Measurements from ENCODE around the gene FHL1.
"Not testable (repeated sequence)": the region's sequence is repeated elsewhere in the genome, so short reads cannot be mapped to it uniquely, and the experiment has no call there.

FHL1 gene

GRCh38 chrX:136215559-136215958 is 68.2 kb downstream of the FHL1 start:
- no peak overlapping the region for H3K4me3 ChIP-seq (ENCODE audit: low read length in 2 of 2)
- H3K9ac ChIP-seq (ENCODE audit: low read length in 2 of 2) = no peak overlapping the region
- peaks cover 0 to 9% of the 10 kb centered on the region in 2 donors for H3K27me3 ChIP-seq (ENCODE audit: control insufficient read depth in 1 of 2, insufficient read depth in 2 of 2, low read length in 2 of 2)
- no peak overlapping the region for H3K27ac ChIP-seq (ENCODE audit: low read length)
- peaks cover 9 to 14% of the 10 kb centered on the region in 2 donors for H3K36me3 ChIP-seq (ENCODE audit: control insufficient read depth in 2 of 2, insufficient read depth in 2 of 2, low read length in 2 of 2)
- no peaks in the 10 kb centered on the region for H3K9me3 ChIP-seq (ENCODE audit: control insufficient read depth in 2 of 2, low read length in 2 of 2)
- peaks cover 16% of the 10 kb centered on the region for H3K4me1 ChIP-seq (ENCODE audit: control insufficient read depth, insufficient read depth, low read length)

GRCh38 chrX:136219893-136220292 is 72.6 kb downstream of the FHL1 start:
- Histone ChIP-seq H3K36me3 (ENCODE audit: control insufficient read depth in 2 of 2, insufficient read depth in 2 of 2, low read length in 2 of 2) (peaks cover 23 to 26% of the 10 kb centered on the region in 2 donors), H3K4me3 (ENCODE audit: low read length in 2 of 2) (no peak overlapping the region), H3K4me1 (ENCODE audit: control insufficient read depth, insufficient read depth, low read length) (no peaks in the 10 kb centered on the region), H3K27me3 (ENCODE audit: control insufficient read depth in 1 of 2, insufficient read depth in 2 of 2, low read length in 2 of 2) (peaks cover 0 to 2% of the 10 kb centered on the region in 2 donors), H3K9ac (ENCODE audit: low read length in 2 of 2) (no peak overlapping the region), H3K9me3 (ENCODE audit: control insufficient read depth in 2 of 2, low read length in 2 of 2) (no peaks in the 10 kb centered on the region), H3K27ac (ENCODE audit: low read length) (no peak overlapping the region)

DNA sequence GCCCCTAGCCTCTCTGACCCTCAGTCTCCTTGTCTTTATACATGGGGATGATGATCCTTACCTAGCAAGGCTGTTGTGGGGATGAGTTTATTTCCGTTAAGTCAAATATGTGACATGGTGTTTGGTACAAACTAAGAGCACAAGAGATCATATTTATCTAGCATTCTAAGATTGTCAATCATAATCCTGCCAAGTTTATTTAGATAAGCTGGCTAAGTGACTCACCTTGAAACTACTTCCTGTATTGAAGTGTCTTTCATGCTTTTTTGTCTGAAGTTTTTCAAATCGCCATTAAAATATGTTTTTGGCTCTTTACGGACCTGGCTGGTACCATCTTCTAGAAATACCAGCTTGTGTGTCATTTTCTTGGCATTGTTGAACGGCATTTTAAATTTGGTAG is 73.2 kb downstream of the FHL1 start:
- Histone ChIP-seq H3K9ac (ENCODE audit: low read length in 2 of 2) (no peak overlapping the region), H3K9me3 (ENCODE audit: control insufficient read depth in 2 of 2, low read length in 2 of 2) (no peaks in the 10 kb centered on the region), H3K36me3 (ENCODE audit: control insufficient read depth in 2 of 2, insufficient read depth in 2 of 2, low read length in 2 of 2) (peaks cover 24 to 28% of the 10 kb centered on the region in 2 donors), H3K4me3 (ENCODE audit: low read length in 2 of 2) (no peak overlapping the region), H3K4me1 (ENCODE audit: control insufficient read depth, insufficient read depth, low read length) (no peaks in the 10 kb centered on the region), H3K27me3 (ENCODE audit: control insufficient read depth in 1 of 2, insufficient read depth in 2 of 2, low read length in 2 of 2) (peaks cover 0 to 2% of the 10 kb centered on the region in 2 donors), H3K27ac (ENCODE audit: low read length) (no peak overlapping the region)

GRCh38 chrX:136220951-136221350 is 73.6 kb downstream of the FHL1 start:
- no peaks in the 10 kb centered on the region for H3K27me3 ChIP-seq (ENCODE audit: control insufficient read depth in 1 of 2, insufficient read depth in 2 of 2, low read length in 2 of 2)
- no peak overlapping the region for H3K9ac ChIP-seq (ENCODE audit: low read length in 2 of 2)
- no peaks in the 10 kb centered on the region for H3K9me3 ChIP-seq (ENCODE audit: control insufficient read depth in 2 of 2, low read length in 2 of 2)
- H3K36me3 ChIP-seq (ENCODE audit: control insufficient read depth in 2 of 2, insufficient read depth in 2 of 2, low read length in 2 of 2) = peaks cover 27 to 29% of the 10 kb centered on the region in 2 donors
- no peak overlapping the region for H3K27ac ChIP-seq (ENCODE audit: low read length)
- H3K4me1 ChIP-seq (ENCODE audit: control insufficient read depth, insufficient read depth, low read length) = no peaks in the 10 kb centered on the region
- H3K4me3 ChIP-seq (ENCODE audit: low read length in 2 of 2) = no peak overlapping the region

- Histone ChIP-seq H3K4me1 (ENCODE audit: control insufficient read depth, insufficient read depth, low read length) (no peaks in the 10 kb centered on the region), H3K9me3 (ENCODE audit: control insufficient read depth in 2 of 2, low read length in 2 of 2) (no peaks in the 10 kb centered on the region), H3K4me3 (ENCODE audit: low read length in 2 of 2) (no peak overlapping the region), H3K9ac (ENCODE audit: low read length in 2 of 2) (no peak overlapping the region), H3K27me3 (ENCODE audit: control insufficient read depth in 1 of 2, insufficient read depth in 2 of 2, low read length in 2 of 2) (no peaks in the 10 kb centered on the region), H3K36me3 (ENCODE audit: control insufficient read depth in 2 of 2, insufficient read depth in 2 of 2, low read length in 2 of 2) (peaks cover 27 to 32% of the 10 kb centered on the region in 2 donors), H3K27ac (ENCODE audit: low read length) (no peak overlapping the region)
These were observed 74.6 kb downstream of the FHL1 start for GRCh38 chrX:136221851-136222513.

GRCh38 chrX:136227074-136227473 is 79.7 kb downstream of the FHL1 start:
- Histone ChIP-seq H3K9ac (ENCODE audit: low read length in 2 of 2) (no peak overlapping the region), H3K4me1 (ENCODE audit: control insufficient read depth, insufficient read depth, low read length) (no peaks in the 10 kb centered on the region), H3K36me3 (ENCODE audit: control insufficient read depth in 2 of 2, insufficient read depth in 2 of 2, low read length in 2 of 2) (peaks cover 15 to 18% of the 10 kb centered on the region in 2 donors), H3K27me3 (ENCODE audit: control insufficient read depth in 1 of 2, insufficient read depth in 2 of 2, low read length in 2 of 2) (peaks cover 0 to 5% of the 10 kb centered on the region in 2 donors), H3K9me3 (ENCODE audit: control insufficient read depth in 2 of 2, low read length in 2 of 2) (no peaks in the 10 kb centered on the region), H3K27ac (ENCODE audit: low read length) (no peak overlapping the region), H3K4me3 (ENCODE audit: low read length in 2 of 2) (no peak overlapping the region)

DNA sequence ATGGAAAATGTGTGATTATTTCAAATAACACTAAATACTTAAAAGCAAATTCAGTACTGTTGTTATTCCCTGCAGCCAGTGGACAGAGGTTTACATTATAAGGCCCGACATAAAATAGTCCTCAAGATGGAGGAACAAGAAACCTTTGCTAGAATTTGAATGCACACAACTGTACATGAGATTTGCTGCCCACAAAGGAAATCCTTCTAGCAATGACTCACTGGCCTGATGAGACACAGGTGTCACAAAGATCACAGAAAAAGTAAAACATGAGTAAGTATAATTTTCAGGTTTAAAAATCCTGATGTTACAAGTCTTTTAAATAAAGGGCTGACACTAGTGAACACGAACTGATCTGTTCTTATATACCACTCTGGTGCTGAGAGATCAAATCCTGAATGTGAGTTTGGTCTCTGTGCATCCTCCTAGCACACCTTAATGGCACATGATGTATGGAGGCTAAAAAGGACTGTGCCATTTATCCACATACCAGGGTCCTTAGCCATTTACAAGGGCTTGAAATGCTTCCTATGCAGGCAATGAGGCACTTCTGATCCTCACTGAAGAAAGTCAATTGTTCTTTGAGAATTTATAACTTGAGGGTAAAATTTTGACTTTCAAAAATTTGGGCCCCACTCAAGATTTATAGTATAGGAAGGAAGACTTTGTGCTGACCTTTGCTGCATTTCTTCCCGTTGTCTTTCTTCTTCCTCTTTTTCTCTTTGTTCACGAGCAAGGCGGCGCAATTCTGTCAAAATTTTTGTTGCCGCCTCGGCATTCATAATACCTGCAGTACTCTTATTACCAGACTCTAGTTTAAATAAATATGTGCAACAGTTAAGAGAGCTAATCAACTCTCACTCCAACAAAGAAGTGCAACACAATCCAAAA is 80.9 kb downstream of the FHL1 start:
- no peak overlapping the region for H3K27ac ChIP-seq (ENCODE audit: low read length)
- no peaks in the 10 kb centered on the region for H3K9me3 ChIP-seq (ENCODE audit: control insufficient read depth in 2 of 2, low read length in 2 of 2)
- no peak overlapping the region for H3K9ac ChIP-seq (ENCODE audit: low read length in 2 of 2)
- no peak overlapping the region for H3K4me3 ChIP-seq (ENCODE audit: low read length in 2 of 2)
- peaks cover 0 to 5% of the 10 kb centered on the region in 2 donors for H3K27me3 ChIP-seq (ENCODE audit: control insufficient read depth in 1 of 2, insufficient read depth in 2 of 2, low read length in 2 of 2)
- H3K36me3 ChIP-seq (ENCODE audit: control insufficient read depth in 2 of 2, insufficient read depth in 2 of 2, low read length in 2 of 2) = peaks cover 10 to 14% of the 10 kb centered on the region in 2 donors
- H3K4me1 ChIP-seq (ENCODE audit: control insufficient read depth, insufficient read depth, low read length) = no peaks in the 10 kb centered on the region

DNA sequence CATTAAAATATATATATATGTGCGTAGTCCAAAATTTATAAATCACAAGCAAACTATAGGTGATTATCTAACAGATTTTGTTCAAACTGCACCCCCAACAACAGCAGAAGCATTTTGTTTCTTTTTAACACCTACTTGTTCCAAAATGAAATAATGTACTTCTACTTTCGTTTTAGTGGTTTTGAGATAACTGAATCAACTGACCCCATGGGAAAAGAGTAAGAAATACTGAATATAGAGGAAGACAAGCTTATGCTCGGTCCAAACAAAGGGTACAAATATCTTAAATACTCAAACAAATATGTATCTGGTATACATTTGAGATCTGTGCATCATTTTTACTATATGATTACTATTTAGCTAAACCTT is 81.5 kb downstream of the FHL1 start:
- Histone ChIP-seq H3K4me3 (ENCODE audit: low read length in 2 of 2) (no peak overlapping the region), H3K9me3 (ENCODE audit: control insufficient read depth in 2 of 2, low read length in 2 of 2) (no peaks in the 10 kb centered on the region), H3K9ac (ENCODE audit: low read length in 2 of 2) (no peak overlapping the region), H3K4me1 (ENCODE audit: control insufficient read depth, insufficient read depth, low read length) (no peaks in the 10 kb centered on the region), H3K36me3 (ENCODE audit: control insufficient read depth in 2 of 2, insufficient read depth in 2 of 2, low read length in 2 of 2) (peaks cover 8 to 14% of the 10 kb centered on the region in 2 donors), H3K27ac (ENCODE audit: low read length) (no peak overlapping the region), H3K27me3 (ENCODE audit: control insufficient read depth in 1 of 2, insufficient read depth in 2 of 2, low read length in 2 of 2) (peaks cover 0 to 5% of the 10 kb centered on the region in 2 donors)

DNA sequence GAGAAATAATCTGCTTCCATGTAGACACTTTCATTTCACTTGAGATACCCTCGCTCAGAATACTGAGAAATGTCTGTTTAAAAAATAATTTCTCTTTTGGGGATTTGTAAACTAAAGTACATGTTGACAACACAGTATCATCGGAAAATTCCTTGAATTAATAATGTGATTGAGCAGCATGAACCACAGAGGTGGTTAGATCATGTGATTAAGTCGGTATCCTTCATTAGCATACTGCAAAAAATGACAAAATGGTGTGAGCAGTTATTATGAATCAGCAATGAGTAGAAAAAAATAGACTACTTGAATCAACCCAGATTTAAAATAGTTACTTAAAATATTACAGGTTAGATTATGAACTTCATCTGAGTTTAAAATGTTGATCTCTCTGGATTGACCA is 89.7 kb downstream of the FHL1 start:
- Histone ChIP-seq H3K9ac (ENCODE audit: low read length in 2 of 2) (no peak overlapping the region), H3K4me1 (ENCODE audit: control insufficient read depth, insufficient read depth, low read length) (no peaks in the 10 kb centered on the region)

GRCh38 chrX:136237849-136238248 is 90.5 kb downstream of the FHL1 start:
- not testable (repeated sequence) for H3K9ac ChIP-seq (ENCODE audit: low read length in 2 of 2); H3K4me1 ChIP-seq (ENCODE audit: control insufficient read depth, insufficient read depth, low read length); H3K9me3 ChIP-seq (ENCODE audit: control insufficient read depth in 2 of 2, low read length in 2 of 2); H3K36me3 ChIP-seq (ENCODE audit: control insufficient read depth in 2 of 2, insufficient read depth in 2 of 2, low read length in 2 of 2); H3K27me3 ChIP-seq (ENCODE audit: control insufficient read depth in 1 of 2, insufficient read depth in 2 of 2, low read length in 2 of 2); H3K4me3 ChIP-seq (ENCODE audit: low read length in 2 of 2); H3K27ac ChIP-seq (ENCODE audit: low read length)

More for the DNA sequence above, 89.7 kb downstream of the FHL1 start:
- no peaks in the 10 kb centered on the region for H3K9me3 ChIP-seq (ENCODE audit: control insufficient read depth in 2 of 2, low read length in 2 of 2)
- peaks cover 0 to 7% of the 10 kb centered on the region in 2 donors for H3K36me3 ChIP-seq (ENCODE audit: control insufficient read depth in 2 of 2, insufficient read depth in 2 of 2, low read length in 2 of 2)
- no peaks in the 10 kb centered on the region for H3K27me3 ChIP-seq (ENCODE audit: control insufficient read depth in 1 of 2, insufficient read depth in 2 of 2, low read length in 2 of 2)
- H3K4me3 ChIP-seq (ENCODE audit: low read length in 2 of 2) = no peak overlapping the region
- no peak overlapping the region for H3K27ac ChIP-seq (ENCODE audit: low read length)

DNA sequence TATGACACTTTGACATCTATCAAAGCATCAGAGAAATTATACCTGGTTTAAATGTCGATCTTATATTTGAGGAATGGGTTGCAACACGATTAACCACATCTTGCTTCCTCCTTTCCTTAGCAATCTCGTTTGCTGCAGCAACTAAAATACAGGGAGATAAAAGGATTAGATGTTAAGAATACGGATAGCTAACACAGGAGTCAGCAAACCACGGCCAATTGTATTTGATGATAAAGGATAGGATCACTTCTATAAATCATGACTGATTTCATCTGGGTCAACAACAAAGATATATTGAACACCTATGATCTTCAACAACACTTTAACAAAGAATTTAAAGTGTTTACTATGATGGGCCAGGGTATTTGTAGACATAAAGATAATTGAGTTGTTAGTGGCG is 98.9 kb downstream of the FHL1 start:
- Histone ChIP-seq H3K36me3 (ENCODE audit: control insufficient read depth in 2 of 2, insufficient read depth in 2 of 2, low read length in 2 of 2) (peaks cover 6 to 11% of the 10 kb centered on the region in 2 donors), H3K9me3 (ENCODE audit: control insufficient read depth in 2 of 2, low read length in 2 of 2) (no peaks in the 10 kb centered on the region), H3K9ac (ENCODE audit: low read length in 2 of 2) (no peak overlapping the region), H3K27ac (ENCODE audit: low read length) (no peak overlapping the region), H3K27me3 (ENCODE audit: control insufficient read depth in 1 of 2, insufficient read depth in 2 of 2, low read length in 2 of 2) (peaks cover 0 to 3% of the 10 kb centered on the region in 2 donors), H3K4me1 (ENCODE audit: control insufficient read depth, insufficient read depth, low read length) (no peaks in the 10 kb centered on the region), H3K4me3 (ENCODE audit: low read length in 2 of 2) (no peak overlapping the region)

Measured in stomach smooth muscle (tissue), 2 donors.